ENCODE data around the gene DYRK1B.

GRCh38 chr19:39817888-39818561 lies 15.9 kb downstream of the DYRK1B start:
- no peak for TF ChIP-seq CTCF (IDR thresholded peaks at IDR 0.05; ENCODE audit: insufficient read depth, low read depth, low read length)
- TF ChIP-seq EZH2 (IDR thresholded peaks at IDR 0.05; ENCODE audit: insufficient read depth, low read length) = no peak

Data from astrocyte (in vitro differentiated cells and primary cell).